GM12801 (cell line): ENCODE data around the gene GBA2.

Experiments
- TF ChIP-seq, protein P1 (sequence below): IDR thresholded peaks from one replicate; pipeline ENCODE4 v1.5.1; 2011; ENCODE audit warnings: control low read depth; ENCODE audit not compliant: insufficient read length; ENCODE audit errors: extremely low read depth

Gene GBA2

GRCh38 chr9:35746583-35746982 lies 2.4 kb downstream of the GBA2 start:
- TF ChIP-seq, protein P1, sequence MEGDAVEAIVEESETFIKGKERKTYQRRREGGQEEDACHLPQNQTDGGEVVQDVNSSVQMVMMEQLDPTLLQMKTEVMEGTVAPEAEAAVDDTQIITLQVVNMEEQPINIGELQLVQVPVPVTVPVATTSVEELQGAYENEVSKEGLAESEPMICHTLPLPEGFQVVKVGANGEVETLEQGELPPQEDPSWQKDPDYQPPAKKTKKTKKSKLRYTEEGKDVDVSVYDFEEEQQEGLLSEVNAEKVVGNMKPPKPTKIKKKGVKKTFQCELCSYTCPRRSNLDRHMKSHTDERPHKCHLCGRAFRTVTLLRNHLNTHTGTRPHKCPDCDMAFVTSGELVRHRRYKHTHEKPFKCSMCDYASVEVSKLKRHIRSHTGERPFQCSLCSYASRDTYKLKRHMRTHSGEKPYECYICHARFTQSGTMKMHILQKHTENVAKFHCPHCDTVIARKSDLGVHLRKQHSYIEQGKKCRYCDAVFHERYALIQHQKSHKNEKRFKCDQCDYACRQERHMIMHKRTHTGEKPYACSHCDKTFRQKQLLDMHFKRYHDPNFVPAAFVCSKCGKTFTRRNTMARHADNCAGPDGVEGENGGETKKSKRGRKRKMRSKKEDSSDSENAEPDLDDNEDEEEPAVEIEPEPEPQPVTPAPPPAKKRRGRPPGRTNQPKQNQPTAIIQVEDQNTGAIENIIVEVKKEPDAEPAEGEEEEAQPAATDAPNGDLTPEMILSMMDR: no peak

GRCh38 chr9:35745569-35745968 lies 3.5 kb downstream of the GBA2 start:
- TF ChIP-seq, protein P1: no peak

- TF ChIP-seq, protein P1: no peak
Observed at GRCh38 chr9:35743880-35744518, 5.0 kb downstream of the GBA2 start.

GRCh38 chr9:35743452-35743851 lies 5.6 kb downstream of the GBA2 start:
- TF ChIP-seq, protein P1: no peak

DNA sequence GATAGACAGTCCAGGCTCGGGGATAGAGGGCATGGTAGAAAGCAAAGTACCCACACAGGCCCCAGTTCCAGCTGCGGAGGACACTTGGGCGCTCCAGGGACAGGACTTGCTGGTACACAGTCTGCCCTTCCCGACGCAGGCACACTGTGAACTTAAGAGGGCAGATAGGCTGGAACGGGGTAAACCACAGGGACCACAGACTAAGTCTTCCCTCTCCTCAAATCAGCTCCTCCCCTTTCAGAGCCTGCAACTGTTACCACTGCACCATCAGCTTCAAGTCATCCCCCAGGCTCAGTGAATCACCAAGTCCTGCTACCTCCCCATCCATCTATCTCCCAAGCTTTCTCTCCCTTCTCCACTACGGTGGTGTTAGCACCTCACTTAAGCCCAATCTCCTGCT lies 7.3 kb downstream of the GBA2 start:
- TF ChIP-seq, protein P1: no peak

DNA sequence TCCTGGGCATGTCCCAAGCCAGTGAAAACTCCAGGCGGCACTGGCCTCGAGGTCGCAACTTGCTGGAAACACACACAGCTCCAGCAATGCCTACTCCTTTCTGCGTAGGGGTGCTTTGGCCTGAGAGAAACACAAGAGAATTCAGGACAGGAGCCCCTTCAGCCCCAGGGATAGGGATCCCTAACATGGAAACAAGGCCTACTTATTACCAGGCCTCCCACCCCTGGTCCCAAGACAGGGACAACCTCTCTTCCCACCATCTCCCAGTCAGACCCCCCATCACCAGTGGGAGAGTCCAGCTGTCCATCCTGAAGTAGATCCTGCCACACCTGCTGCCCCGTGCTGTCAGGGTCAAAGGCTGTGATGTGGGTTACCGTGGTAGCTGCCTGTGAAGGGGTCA lies 8.8 kb downstream of the GBA2 start:
- TF ChIP-seq, protein P1: no peak

GRCh38 chr9:35738924-35739323 lies 10.1 kb downstream of the GBA2 start:
- TF ChIP-seq, protein P1: no peak
